NCI-H524 (cell line): Measurements from ENCODE around the gene PRKCH.

Source experiments
- DNase-seq, 2 experiments: peaks; one replicate each; lab custom pipeline; 2025; lab: John Stamatoyannopoulos, UW

PRKCH gene

DNA sequence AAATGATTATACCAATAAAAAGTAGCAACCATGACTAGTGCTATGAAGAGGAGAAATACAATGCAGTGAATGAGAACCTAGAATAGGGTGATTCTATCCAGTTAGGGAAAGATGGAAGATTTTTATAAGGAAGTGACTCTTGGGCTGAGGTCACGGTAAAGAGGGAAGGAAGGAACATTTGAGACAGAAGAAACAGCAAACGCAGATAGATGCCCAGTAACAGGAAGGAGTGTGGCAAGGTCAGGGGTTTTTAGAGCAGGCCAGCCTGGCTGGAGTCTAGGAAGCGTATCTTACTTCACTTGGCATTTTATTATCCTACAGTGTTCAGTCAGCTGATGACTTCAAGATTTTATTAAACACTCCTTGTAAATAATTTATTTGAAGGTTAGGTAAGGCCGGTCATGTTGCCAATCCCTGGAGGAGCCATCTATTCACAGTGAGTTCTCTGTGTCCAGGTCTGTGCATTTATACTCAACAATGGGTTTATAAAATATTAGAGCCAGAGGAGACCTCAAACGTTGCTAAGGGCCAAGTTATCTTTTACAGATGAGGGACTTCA, 170.6 kb downstream of the PRKCH start:
- no peak for DNase-seq

DNA sequence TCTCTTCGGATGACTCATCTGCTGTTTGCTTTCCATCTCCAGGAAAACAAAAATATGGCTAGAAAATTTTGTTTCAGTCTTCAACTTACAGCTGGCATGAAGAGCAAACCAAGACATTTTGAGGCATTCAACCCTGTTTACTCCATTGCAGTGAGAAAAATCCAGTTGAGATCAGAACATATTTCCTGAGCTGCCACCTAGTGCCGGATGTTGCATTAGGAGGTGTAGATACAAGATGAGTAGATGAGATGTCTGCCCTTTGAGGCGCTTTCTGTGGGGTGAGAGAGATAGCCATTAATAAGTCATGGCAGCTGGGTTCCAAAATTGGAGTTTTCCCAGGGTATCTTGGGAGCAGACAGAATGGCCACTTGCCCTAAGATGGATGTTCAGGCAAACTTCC, 171.1 kb downstream of the PRKCH start:
- DNase-seq: no peak

DNA sequence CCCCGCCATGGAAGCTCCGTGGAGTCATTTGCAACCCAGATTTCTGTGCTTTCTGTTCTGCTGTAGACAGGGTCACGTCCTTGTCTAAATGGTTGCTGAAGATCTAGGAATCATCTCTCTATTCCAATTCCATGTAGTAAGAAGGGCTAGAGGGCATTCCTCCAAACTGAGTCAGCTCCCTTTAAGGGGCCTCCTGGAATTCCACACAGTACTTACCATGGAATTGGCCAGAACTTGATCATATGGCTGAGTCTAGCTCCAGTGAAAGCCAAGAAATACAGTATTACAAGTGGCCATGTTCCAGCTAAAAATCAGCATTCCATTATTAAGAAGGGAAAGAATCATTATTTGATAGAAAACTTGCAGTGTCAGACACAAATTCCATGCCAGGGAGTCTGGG, 171.9 kb downstream of the PRKCH start:
- no peak for DNase-seq

DNA sequence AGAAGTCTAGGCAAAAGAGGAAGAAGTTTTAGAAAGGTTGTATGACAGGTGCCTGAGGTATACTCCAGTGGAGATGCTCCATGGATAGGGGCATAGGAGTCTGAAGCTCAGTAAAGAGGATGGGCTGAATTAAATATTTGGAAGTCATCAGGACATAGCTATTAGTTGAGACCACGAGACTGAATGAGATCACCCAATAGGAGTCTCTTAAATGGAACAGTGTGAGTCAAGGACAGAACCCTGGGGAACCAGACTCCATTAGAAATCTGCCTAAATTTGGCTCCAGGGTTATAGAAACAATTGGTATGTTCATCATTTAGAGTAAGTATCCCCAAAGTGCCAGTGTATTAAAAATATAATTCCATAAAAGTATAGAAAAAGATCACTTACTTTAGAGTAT, 172.6 kb downstream of the PRKCH start:
- DNase-seq: no peak

DNA sequence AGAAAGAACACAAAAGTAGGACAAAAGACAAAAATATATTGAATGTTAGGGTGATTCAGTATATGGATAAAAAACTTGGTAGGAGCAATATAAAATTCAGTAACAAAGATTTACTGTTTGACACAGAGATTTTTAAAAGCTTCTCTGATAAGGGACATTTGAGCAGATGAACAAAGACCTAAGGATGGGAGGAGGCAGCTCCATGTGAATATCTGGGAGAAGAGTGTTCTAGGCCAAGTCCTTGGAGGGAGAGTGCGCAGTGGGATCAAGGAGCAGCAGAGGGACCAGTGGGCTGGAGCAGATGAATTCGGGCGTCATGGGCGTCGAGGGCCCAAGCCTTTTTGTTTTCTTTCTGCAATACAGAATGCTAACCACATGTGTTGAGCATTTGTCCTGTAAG, 174.4 kb downstream of the PRKCH start:
- DNase-seq: no peak

DNA sequence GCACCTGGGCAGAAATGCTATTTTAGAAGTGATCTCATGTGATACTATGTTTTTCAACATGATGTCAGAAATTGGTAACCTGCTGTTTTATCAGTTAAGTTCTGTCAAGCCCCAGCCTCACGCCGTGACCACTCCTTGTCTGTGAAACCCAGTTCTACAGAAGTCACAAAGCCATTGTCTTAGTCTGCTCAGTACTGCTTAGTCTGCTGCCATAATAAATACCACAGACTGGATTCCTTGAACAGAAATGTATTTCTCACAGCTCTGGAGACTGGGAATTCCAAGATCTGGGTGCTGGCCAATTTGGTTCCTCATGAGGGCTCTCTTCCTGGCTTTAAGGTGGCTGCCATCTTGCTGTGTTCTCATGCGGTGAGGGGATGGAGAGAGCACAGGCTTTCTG, 176.9 kb downstream of the PRKCH start:
- DNase-seq: no peak

DNA sequence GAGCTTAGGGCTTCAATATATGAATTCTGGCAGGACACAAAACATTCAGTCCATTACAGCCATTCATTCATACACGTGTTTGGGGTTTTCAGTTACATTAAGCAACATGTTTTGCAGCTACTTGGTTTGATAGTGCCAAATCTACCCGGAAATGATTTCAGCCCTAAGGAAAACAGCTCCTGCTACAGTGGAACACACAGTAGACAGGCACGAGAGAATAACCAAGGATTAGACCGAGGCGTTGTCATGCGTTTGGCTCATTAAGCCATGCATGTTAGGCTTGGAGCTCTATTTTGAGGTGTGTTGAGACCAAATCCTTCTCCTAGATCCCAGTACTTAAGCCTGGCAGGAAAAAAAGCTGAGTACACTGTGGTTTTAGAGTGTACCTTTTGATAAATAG, 177.4 kb downstream of the PRKCH start:
- no peak for DNase-seq

DNA sequence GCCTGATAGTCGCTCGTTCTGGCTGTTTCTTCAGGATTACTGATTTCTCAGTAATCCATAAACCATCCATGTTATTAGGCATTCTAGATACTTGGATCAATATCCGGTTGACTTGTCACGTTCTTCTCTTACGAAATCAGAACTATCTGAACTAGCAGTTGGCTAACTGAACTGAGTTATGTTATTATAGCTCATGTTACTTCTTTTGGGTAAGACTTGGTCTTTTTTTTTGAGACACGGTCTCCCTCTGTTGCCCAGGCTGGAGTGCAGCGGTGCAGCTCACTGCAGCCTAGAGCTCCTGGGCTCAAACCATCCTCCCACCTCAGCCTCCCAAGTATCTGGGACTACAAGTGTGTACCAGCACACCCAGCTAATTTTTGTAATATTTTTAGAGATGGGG, 178.6 kb downstream of the PRKCH start:
- DNase-seq: no peak

DNA sequence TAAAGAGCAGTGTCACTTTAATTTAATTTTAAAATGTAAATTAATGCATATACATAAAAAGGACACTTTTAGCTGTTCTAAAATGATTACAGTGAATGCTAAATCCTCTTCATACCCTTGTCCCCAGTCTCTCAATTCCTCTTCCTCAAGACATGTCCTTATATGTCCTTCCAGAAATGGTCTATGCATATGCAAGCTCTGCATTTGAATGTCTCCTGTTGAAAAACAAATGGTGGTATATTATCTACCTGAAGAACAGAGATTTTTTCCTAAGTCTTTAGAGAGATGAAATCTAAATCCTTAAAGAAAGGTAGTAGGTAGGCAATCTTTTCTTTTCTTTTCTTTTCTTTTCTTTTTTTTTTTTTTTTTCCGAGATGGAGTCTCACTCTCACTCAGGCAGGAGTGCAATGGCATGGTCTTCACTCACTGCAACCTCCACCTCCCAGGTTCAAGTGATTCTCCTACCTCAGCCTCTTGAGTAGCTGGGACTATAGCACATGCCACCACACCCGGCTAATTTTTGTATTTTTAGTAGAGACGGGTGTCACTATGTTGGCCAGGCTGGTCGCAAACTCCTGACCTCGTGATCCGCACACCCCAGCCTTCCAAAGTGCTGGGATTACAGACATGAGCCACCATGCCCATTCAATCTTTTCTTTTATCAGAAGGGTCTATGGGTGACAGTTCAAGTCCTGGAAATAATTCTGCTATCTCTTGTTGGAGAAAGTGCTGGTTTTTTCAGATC, 180.5 kb downstream of the PRKCH start:
- no peak for DNase-seq

DNA sequence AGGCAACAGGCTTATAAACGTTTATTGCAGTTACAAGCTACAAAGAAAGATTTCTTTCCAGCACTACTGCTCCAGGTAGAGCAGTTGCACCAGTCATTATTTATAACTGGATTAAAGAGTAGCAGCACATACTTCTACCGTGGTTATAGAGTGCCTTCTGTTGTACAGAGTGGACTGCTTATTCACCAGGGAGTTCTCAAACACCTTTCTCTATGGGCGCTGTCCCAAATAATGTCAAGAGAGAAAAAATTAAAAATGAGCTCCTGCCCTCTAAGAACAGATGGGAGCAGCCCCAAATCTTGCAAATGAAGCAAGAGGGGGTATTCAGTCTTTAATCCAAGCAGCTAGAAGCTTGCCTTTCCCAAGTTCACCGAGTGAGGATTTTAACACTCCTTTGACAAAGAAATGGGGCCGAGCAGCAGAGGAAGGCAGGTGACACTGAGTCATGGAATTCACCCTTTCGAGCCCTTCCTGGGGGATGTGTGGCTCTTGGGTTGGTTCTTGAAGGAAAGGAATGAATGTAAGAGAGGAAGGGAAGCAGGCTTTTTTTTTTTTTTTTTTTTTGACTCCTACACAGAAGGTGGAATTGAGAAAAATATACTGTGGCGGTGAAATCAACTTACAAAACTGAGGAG, 181.2 kb downstream of the PRKCH start:
- DNase-seq: peak; percentile 88 to 97

DNA sequence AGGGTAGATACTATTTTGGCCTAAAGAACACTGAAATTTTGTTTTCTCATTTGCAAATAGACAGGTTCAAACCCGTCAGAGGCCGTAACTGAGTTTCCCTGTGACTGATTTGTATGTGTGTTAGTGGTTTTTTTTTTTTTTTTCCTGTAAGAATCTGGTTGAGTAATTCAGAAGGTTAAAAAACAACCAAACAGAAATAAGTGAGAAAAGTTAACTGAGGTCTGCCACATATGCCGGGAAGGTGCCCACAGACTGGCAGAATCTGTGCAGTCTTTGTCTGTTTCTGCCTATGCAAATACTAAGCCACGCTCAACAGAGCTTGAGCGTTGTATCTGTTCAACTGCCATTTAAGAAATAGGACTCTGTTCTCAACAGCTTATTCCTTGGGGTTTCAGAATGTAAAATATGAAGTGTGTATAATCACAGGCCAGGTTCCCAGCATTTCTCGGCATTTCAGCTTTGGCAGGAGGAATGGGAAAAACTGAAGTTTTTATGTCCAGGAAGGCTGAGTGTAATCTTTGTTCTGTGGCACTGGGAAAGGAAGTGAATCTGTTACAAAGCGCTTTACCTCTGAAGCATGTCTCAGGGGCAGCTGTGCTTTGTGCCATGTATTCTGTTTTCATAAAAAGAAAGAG, 181.9 kb downstream of the PRKCH start:
- no peak for DNase-seq

DNA sequence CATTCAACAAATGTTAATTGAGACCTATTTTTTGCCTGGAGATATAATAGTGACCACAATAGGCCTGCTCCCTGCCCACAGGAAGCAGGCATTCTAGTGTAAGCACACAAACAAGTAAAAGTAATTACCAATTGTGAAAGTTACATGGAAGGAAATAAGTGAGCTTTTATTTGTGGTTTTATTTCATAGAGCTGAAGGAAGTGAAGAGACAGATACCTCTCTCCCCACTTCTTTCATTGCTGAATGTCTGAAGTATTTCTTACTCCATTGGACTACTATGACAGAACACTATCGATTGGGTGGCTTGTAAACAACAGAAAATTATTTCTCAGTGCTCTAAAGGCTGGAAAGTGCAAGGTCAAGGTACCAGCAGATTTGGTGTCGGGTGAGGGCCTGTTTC, 183.5 kb downstream of the PRKCH start:
- DNase-seq: no peak

DNA sequence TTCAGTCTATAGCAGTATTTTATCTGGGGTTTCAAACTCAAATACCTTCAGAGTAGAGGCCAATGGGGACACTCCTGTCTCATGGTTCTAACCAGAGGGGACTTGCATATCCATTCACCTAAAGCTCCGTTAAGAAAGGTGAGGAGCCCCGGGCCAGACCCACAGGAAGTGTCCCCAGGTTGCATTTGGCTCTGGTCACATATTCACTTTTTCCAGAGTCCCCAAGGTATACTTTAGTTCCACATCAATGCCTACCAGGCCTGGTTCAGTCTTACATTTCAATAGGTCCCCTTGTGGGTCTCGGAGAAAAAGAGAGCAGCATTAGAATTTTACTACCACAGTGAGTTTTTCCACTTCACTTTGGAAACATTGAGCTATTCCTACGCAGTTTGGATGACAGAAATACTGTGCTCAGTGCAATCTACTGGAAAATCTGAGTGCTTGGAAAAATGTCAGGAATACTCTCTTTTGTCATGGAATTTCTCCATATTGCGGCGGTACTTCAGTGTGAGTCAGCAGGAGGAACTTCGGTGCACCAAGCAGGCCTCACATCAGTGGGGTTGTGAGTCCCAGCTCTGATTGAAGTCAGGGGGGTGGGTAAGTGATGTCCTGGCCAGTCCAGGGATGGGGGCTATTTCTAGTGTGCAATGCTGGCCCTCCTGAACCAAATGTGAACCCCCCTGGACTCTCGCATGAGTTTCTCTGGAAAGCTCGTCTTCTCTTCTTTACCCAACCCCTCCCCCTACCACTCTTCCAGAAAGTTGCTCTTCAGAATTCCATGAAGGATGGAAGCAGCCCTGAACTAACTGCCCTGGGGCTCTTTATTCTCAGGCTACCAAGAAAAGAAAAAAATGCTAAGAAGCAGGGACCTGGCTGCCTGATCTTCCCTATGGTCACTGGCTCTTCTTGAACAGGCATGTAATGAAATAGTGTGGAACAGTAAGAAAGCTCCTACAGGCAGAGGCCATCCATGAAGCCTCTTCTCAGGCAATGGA, 184.7 kb downstream of the PRKCH start:
- no peak for DNase-seq

DNA sequence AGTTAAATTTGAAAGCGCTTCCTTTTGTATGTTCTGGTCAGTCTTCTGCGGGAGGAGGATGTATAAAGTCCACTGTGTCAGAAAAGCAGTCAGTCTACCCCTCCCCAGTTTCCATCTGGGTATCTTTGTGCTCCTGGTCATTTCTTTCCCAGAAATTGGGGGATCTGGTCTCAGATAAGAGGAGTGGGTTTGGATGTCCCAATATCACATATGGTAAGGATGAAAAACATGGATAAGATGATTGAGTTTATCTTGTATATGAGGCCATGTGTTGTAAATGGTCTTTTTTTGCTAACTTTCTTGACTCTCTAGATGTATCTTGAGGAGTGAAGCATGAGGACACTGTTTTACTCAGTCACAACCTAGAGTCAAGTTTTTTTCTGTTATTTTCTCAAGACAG, 187.1 kb downstream of the PRKCH start:
- no peak for DNase-seq

DNA sequence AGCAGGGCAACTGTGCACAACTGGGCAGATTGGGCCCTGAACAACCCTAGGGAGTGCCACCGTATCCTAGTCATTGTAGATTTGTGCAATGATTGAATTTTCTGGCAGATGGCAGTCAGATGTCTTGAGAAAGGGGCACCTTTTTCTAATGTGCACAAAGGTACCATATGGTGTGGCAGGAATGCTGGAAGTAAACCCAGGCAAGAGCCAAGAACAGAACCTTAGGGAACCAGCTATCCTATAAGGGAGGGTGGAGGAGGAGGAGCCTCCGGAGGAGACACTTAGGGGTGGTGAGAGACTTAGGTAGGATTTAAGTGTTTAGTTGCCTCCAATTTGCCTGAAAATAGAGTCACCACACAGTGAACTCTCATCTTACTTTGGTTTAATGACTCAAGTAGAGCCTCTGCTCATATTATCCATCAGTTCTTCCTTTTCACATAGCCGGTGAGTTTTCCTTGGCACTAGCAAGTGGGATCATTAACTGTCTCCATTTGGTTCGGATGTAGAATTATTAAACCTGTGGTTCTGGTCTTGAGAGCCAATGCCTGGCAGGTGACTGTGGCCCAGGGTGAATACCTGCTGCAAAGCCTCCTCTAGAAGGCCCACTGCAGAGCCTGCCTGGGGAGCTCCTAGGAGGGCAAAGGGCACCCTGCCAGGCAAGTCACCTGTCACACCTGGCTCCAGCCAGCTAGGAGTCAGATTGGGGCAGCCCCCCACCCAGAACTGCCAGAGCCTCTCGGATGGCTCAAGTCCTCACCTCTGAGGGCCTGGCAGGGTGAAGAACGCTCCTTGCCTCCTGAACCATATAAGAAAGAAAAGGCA, 189.6 kb downstream of the PRKCH start:
- DNase-seq: peak; percentile 98 to 99

DNA sequence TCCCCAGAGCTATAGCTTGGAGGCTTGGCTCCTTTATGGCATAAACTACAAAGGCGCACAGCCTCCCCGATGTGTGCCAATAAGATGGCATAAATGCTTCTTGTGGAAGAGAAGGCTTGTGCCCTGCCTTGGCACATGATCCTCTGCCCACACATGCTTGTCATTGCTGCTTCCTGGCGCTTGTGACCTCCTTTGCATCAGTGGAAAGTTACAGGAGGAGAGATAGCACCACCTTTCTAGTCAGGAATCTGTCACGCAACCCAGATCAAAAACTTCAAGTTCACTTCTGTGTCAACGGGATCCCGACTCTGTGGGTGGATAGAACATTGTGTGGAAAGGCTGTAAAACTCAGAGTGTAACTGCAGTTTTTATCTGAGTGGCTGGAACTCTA, 190.2 kb downstream of the PRKCH start:
- no peak for DNase-seq

DNA sequence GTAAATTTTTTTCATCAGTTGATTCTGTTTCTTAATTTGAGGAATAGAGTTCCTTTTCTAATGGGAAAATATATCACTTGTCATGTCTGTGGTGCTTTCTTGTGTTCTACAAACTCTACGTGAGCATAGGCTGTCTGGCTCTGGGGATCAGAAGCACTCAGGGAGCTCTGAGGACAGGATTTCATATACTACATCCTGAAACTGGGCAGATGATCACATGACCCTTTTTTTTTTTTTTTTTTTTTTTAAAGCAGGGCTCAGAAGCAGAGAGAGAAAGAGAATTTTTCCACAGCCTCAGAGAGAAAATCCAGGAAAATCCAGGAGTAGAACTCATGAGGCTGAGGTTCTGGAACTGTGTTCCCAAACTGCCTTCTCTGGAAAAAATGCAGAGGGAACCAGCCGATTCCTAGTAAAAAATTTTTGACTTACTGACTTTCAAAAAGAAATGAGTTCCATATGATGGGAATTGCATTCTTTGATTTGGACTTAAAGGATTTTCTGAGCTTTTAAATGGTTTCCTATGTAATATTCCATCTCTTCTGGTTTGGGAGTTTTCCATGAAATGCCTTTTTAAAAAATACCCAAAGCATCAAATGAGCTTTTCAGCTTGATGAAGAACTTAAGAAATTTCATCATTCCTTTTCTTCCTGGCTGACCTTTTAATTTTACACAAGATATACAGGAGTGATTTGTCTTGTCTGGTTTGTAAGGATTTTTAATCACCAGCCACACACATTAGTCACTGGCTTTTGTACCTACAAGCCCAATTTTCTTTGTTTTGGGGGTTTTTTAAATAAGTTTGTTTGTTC, 190.9 kb downstream of the PRKCH start:
- no peak for DNase-seq

DNA sequence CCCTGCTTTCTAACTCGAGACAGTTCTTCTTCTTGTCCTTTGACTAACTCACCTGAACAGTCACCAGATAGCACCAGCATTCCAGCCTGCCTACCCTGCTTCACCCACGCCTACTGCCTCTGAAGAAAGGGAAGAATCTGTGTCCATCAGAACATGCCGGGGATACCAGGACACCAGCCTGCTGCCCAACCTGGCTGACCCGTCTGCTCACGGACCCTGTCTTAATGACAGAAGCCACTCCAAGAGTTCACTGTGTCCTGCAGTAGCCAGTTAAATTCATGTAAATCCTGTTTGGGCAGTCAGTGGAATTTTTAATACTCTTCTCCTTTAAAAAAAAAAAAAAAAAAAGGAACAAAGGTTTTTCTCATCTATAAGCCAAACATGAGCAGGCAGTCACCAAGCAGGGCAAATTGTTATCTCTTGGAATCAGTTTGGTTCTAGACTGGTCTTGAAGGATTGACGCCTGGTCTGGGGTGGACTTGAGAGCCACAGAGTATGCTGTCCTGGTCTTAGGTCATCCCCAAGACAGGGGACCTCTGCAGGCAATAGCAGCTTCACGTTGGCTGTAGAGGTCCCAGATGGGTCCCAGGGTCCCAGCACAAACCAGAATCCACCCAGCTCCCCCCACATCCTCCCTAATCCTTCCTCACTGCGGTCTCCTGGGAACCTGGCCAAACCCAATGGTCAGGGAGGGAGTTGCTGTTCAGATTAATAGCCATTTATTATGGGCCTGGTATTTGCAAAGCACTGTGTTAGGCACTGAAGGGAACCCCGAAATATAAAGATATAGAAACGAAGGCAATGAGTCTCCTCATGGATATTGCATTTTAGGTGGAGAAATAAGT, 192.8 kb downstream of the PRKCH start:
- no peak for DNase-seq

DNA sequence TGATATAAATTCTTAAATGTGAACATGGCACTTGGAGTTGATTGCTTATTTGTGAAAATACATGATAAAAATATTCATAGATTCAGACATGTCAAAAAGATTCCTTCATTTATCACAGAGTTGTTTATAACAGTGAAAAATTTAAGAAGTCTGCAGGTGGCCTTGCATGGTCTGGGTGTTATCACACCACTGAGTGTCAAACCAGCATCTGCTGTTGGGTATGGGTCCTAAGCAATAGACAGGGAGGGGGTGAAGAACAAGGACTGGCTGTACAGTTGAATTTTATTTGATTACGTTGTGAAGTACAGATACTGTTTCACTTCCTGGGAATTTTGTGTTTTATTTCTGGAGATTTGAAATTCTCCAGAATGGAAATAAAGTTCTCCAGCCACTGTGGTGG, 193.5 kb downstream of the PRKCH start:
- DNase-seq: no peak
